Measurements from ENCODE around the gene CBX4.

The CBX4 gene

DNA sequence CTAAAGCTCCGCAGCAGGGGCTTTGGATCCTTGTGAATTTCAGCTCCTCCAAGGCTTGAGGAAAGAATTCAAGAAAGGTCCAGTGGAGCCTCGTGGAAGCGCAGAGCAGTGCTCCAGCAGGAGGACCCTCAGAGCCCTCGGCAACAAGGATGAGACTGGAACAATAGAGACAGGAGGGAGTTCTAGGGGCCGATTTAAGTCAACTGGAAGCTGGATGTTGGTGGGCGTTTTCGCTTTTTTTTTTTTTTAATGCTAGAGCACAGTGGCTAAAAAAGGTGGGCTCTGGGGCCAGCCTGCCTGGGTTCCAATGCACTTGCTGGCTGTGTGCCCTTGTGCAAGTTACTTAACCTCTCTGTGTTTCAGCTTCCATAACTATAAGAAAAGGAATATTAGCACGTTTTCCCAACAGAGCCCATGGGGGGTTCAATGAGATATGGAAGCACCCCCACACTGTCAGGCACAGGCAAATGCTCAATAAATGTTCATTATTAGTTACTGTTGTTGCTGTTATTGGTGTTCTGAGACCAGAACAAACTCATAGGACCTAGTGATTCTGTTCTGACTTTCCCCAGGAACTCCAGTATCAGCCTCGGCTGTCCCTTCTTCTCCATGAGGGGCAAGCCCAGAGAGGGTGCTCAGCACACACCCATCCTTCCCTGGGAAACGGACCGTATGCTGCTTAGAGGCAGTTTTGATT is 37.1 kb downstream of the CBX4 start:
- Mint-ChIP-seq H3K9me3 (no peaks in the 10 kb centered on the region), H3K27me3 (ENCODE audit: low read depth) (peaks cover 73% of the 10 kb centered on the region), H3K4me1 (ENCODE audit: low read depth) (peaks cover 28% of the 10 kb centered on the region), H3K27ac (peak overlapping the region; percentile 60), H3K4me3 (no peak overlapping the region), H3K36me3 (ENCODE audit: low read depth) (peaks cover 7% of the 10 kb centered on the region)
- no peak for DNase-seq (ENCODE audit: low spot score)

DNA sequence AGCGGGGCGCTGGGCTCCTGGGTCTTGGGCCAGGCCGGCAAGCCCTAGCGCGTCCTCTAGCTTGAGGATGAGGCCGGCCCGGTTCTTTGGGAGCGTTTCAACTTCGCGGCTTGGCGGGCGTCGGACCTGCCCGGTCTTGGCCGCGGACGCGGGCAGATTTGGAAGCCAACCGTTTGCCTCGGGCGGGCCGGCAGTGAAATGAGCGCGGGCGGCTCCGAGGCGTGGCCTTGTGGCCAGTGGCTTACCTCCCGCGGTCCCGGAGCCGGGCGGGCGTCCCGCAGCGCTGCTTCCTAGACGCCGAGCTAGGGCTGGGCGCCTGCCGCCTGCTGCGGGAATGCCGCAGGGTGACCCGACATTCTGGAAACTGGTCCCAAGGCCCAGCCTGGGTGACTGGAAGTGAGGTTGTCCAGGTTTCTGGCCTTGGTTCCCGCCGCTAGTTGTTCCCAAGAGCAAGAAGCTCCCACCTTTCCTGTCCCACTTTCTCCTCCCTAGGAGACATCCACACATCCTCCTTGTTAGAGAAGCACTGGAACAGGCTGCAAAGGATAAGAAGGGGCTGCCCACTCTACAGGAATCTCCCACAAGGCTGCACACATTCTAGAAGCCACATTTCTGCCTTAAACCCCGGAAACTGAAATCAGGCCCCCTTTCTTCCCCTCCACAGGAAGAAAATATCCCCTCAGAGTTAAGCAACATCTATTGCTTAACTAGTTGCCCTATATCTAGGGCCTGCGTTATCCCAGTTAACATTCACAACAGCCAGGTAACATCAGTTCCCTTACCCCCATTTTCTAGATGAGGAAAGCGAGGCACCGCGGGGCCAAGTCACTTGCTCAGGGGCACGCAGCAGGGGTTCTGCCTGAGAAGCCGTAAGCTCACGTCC is 37.8 kb downstream of the CBX4 start:
- Mint-ChIP-seq H3K27me3 (ENCODE audit: low read depth) (peaks cover 68% of the 10 kb centered on the region), H3K4me3 (peak overlapping the region; percentile 12), H3K4me1 (ENCODE audit: low read depth) (peaks cover 28% of the 10 kb centered on the region), H3K9me3 (no peaks in the 10 kb centered on the region), H3K36me3 (ENCODE audit: low read depth) (peaks cover 7% of the 10 kb centered on the region), H3K27ac (peak overlapping the region; percentile 60)
- DNase-seq (ENCODE audit: low spot score), result no peak

GRCh38 chr17:79800325-79801155 is 38.7 kb downstream of the CBX4 start:
- peaks cover 11% of the 10 kb centered on the region for H3K36me3 Mint-ChIP-seq (ENCODE audit: low read depth)
- peaks cover 26% of the 10 kb centered on the region for H3K4me1 Mint-ChIP-seq (ENCODE audit: low read depth)
- H3K27me3 Mint-ChIP-seq (ENCODE audit: low read depth), result peaks cover 60% of the 10 kb centered on the region
- peak overlapping the region; percentile 76 for H3K27ac Mint-ChIP-seq
- peak overlapping the region; percentile 70 for H3K4me3 Mint-ChIP-seq
- no peak for DNase-seq (ENCODE audit: low spot score)
- H3K9me3 Mint-ChIP-seq, result no peaks in the 10 kb centered on the region

GRCh38 chr17:79799538-79800324 is 39.5 kb downstream of the CBX4 start:
- no peak for DNase-seq (ENCODE audit: low spot score)
- Mint-ChIP-seq H3K36me3 (ENCODE audit: low read depth) (peaks cover 11% of the 10 kb centered on the region), H3K4me1 (ENCODE audit: low read depth) (peaks cover 19% of the 10 kb centered on the region), H3K4me3 (peak overlapping the region; percentile 45), H3K27me3 (ENCODE audit: low read depth) (peaks cover 52% of the 10 kb centered on the region), H3K27ac (peak overlapping the region; percentile 60), H3K9me3 (no peaks in the 10 kb centered on the region)

DNA sequence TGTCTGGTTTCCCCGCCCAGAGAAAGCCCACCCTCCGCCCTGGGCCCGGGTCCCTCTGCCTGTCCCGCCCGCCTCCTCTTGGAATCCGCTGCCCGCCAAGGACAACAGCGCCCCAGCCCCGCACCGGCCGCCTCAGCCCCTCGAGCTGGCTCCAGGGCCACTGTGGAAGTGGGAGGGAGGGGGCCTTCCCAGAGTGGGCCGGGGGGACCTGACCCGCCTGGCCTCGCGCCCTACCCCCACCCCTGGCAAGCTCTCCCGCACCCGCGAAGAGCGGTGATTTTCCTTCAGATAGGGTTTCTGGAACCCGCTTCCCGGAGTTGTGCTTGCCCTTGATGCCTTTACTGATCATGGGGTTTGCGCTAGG is 40.1 kb downstream of the CBX4 start:
- Mint-ChIP-seq H3K36me3 (ENCODE audit: low read depth) (peaks cover 9% of the 10 kb centered on the region), H3K9me3 (no peaks in the 10 kb centered on the region), H3K27me3 (ENCODE audit: low read depth) (peaks cover 47% of the 10 kb centered on the region), H3K4me1 (ENCODE audit: low read depth) (peaks cover 14% of the 10 kb centered on the region), H3K27ac (peak overlapping the region; percentile 60), H3K4me3 (peak overlapping the region; percentile 45)
- DNase-seq (ENCODE audit: low spot score), result no peak

DNA sequence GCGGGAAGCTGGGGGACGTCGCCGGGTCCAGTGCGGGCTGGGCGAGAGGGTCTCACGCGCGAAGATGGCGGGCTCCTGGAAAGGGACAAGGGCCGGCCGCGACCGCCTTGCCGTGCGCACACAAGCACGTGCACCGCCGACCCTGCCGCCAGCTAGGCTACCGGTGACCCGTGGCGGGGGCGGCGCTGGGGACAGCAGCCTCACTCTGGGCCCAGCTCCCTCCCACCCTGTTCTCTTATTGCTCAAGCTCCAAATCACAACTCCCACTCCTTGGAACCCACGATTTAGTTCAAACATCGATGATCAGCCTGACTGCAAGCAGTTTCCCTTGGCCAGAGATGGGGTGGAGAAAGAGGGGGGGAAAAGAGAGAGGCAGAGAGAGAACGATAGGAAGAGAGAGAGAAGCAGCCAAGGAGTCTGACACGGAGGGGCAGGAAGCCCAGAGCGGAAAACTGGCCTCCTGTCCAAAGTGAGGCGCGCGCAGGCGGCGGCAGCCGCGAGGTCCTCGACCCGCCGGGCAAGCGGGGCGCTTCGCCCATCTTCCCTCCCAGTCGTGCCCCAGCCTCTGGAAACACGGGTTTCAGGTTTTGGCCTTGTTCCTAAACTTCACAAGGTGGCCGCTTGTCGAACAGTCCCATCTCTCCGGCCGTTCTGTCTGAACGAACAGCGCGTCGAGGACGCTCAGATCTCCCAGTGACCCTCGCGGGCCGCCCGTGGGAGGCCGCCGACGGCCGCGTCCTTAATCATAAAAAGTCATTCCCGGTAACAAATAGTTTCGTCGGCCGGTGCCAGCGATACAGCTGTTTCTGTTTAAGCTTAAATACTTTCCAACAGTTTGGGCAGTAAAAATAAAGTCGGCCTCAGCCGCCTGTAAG is 40.7 kb downstream of the CBX4 start:
- H3K4me1 Mint-ChIP-seq (ENCODE audit: low read depth), result peaks cover 14% of the 10 kb centered on the region
- peaks cover 48% of the 10 kb centered on the region for H3K27me3 Mint-ChIP-seq (ENCODE audit: low read depth)
- H3K36me3 Mint-ChIP-seq (ENCODE audit: low read depth), result peaks cover 13% of the 10 kb centered on the region
- H3K4me3 Mint-ChIP-seq, result peak overlapping the region; percentile 62
- peak overlapping the region; percentile 78 for H3K27ac Mint-ChIP-seq
- DNase-seq (ENCODE audit: low spot score), result no peak
- H3K9me3 Mint-ChIP-seq, result no peaks in the 10 kb centered on the region

DNA sequence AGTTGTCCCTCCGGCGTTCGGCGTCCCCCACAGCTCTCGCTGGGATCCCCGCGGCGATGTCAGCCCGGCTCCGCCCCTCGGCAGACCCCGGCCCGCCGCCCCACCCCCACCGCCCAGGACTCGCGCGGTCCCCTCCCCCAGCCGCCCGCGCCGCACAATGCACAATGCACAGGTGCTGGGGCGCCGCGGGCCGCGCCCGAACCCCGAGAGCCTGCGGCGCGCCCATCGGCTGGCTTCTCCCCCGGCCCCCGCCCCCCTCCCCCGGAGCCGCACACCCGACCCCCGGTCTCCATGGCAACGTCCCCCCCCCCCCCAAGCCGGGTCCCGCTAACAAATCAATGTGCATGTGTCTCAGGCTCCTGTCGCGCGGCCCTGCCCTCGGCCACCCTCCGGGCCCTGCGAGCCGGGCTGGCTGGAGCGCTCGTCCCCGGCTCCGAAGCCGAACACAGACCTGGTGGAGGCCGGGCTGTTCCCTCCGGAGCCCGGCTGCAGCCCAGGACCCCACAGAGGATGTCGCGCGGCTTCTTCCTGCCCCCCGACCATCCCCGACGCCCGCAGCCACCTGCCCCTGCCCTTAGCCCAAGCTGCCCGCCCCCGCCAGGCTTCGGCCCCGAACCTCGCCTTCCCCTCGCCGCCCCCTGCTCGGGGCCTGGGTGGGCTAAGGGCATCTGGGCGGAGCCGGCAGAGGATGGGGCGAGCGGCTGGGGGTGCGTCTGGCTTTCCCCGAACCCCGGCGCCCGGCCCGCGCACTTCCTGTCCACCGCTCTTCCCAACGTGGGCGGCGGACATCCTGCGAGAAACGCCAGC is 41.5 kb downstream of the CBX4 start:
- Mint-ChIP-seq H3K27ac (no peak overlapping the region), H3K27me3 (ENCODE audit: low read depth) (peaks cover 42% of the 10 kb centered on the region), H3K4me3 (no peak overlapping the region), H3K4me1 (ENCODE audit: low read depth) (peaks cover 14% of the 10 kb centered on the region), H3K36me3 (ENCODE audit: low read depth) (peaks cover 12% of the 10 kb centered on the region), H3K9me3 (no peaks in the 10 kb centered on the region)
- no peak for DNase-seq (ENCODE audit: low spot score)

DNA sequence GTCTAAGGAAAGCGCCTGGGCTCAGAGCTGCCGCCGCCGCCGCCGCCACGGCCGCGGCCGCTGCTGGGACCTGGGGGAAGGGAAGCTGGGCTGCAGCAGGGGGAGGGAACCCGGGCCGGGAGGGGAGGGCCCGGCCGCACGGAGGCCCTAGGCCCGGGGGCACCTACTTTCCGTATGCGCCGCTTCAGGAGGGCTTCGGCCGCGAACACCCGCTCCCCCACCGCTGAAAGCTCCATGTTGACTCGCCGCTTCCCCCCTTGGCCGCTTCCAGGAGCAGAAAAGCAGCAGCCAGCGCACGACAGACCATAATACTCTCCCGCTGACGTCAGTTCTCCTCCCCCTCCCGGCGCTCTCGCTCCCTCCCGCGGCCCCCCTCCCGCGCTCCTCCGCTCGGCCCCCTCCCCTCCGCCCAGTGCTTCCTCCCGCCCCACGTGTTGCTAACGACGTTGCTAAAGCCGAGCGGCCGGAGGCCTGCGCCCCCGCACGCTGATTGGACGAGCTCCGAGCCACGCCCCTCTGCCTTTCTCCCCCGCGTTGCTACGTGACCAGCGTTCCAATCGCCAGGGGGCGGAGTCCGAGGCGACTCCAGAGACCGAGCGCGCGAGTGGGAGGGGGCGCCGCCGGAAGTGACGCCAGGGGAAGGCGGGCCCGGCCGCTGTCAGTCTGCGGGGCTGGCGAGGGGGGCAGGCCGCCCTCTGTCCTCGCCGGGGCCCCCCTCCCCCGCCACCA is 42.3 kb downstream of the CBX4 start, which contains the start of gene CBX8:
Gene CBX8, minus strand, starts transcription at position 315 of the 729 bp plus-strand sequence. Its CDS starts 79 bp downstream, at position 236.
- peak; percentile 100 for DNase-seq (ENCODE audit: low spot score)
- Mint-ChIP-seq H3K9me3 (no peaks in the 10 kb centered on the region), H3K4me3 (peak within 1 kb of the TSS; percentile 89), H3K27me3 (ENCODE audit: low read depth) (peaks cover 44% of the 10 kb centered on the region), H3K4me1 (ENCODE audit: low read depth) (peaks cover 14% of the 10 kb centered on the region), H3K36me3 (ENCODE audit: low read depth) (peaks cover 15% of the 10 kb centered on the region), H3K27ac (peak within 1 kb of the TSS; percentile 89)

DNA sequence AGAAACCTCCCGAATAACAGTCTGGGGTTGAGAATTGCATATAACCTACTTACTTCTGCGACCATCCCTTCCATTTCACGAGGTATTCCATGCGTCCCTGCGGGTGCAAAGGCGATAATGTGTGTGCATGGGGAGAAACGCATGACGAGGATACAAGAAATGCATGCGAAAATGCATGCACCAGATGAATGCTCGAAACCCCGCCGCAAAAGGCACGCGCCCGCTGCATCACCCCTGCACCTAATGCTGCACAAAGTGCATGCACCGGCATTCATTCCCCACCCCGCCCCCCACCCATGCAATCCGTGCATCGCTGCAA is 42.8 kb downstream of the CBX4 start:
- H3K9me3 Mint-ChIP-seq, result no peaks in the 10 kb centered on the region
- H3K27me3 Mint-ChIP-seq (ENCODE audit: low read depth), result peaks cover 41% of the 10 kb centered on the region
- H3K4me3 Mint-ChIP-seq, result peak overlapping the region; percentile 89
- H3K4me1 Mint-ChIP-seq (ENCODE audit: low read depth), result peaks cover 14% of the 10 kb centered on the region
- no peak for DNase-seq (ENCODE audit: low spot score)
- H3K36me3 Mint-ChIP-seq (ENCODE audit: low read depth), result peaks cover 15% of the 10 kb centered on the region
- peak overlapping the region; percentile 45 for H3K27ac Mint-ChIP-seq

- Mint-ChIP-seq H3K4me1 (ENCODE audit: low read depth) (peaks cover 16% of the 10 kb centered on the region), H3K27ac (peak overlapping the region; percentile 45), H3K36me3 (ENCODE audit: low read depth) (peaks cover 15% of the 10 kb centered on the region), H3K4me3 (peak overlapping the region; percentile 89), H3K27me3 (ENCODE audit: low read depth) (peaks cover 42% of the 10 kb centered on the region), H3K9me3 (no peaks in the 10 kb centered on the region)
- DNase-seq (ENCODE audit: low spot score), result no peak
Measured at GRCh38 chr17:79795795-79796443, 43.3 kb downstream of the CBX4 start.

All from T-helper 2 cell treated with Interferon-gamma antibody and Interleukin-4, amounts not matched to agents 5 μg/mL and 100 μg/mL, for 36 hours (primary cell).